ENCODE measurements around the gene EHD1. TPM values are rescaled to one million over a fixed set of nuclear protein-coding genes. Genes with fewer than 3 reads are reported as not detected.

The EHD1 gene
- total RNA-seq, 2 donors from 2014 or later: 136 to 159 TPM

- peaks cover 84% of the 10 kb centered on the region for H3K4me1 Mint-ChIP-seq (ENCODE audit: low read depth)
Measured at GRCh38 chr11:64883575-64883974, 5.2 kb upstream of the EHD1 start.

GRCh38 chr11:64882243-64882642 lies 3.8 kb upstream of the EHD1 start:
- no peaks in the 10 kb centered on the region for H3K27me3 Mint-ChIP-seq (ENCODE audit: low read depth)
- no peaks in the 10 kb centered on the region for H3K9me3 Mint-ChIP-seq
- no peak for ATAC-seq (replicated peaks in 1 of 2)
- no peak for DNase-seq
- peaks cover 72% of the 10 kb centered on the region for H3K4me1 Mint-ChIP-seq (ENCODE audit: low read depth)
- peaks cover 4 to 5% of the 10 kb centered on the region in 2 donors for H3K36me3 Mint-ChIP-seq (ENCODE audit: insufficient read depth in 2 of 2)
- H3K4me3 Mint-ChIP-seq: no peak overlapping the region
- no peak overlapping the region for H3K27ac Mint-ChIP-seq

More at GRCh38 chr11:64883575-64883974, 5.2 kb upstream of the EHD1 start:
- no peaks in the 10 kb centered on the region for H3K36me3 Mint-ChIP-seq (ENCODE audit: insufficient read depth in 2 of 2)
- ATAC-seq (replicated peaks in 1 of 2): no peak
- no peaks in the 10 kb centered on the region for H3K9me3 Mint-ChIP-seq
- no peaks in the 10 kb centered on the region for H3K27me3 Mint-ChIP-seq (ENCODE audit: low read depth)
- no peak for DNase-seq
- H3K4me3 Mint-ChIP-seq: no peak overlapping the region
- no peak overlapping the region for H3K27ac Mint-ChIP-seq

GRCh38 chr11:64881476-64881875 lies 3.1 kb upstream of the EHD1 start:
- Mint-ChIP-seq H3K36me3 (ENCODE audit: insufficient read depth in 2 of 2) (peaks cover 9 to 11% of the 10 kb centered on the region in 2 donors), H3K9me3 (no peaks in the 10 kb centered on the region), H3K4me3 (peak overlapping the region in 1 of 2 donors; percentile 94), H3K4me1 (ENCODE audit: low read depth) (peaks cover 70% of the 10 kb centered on the region), H3K27me3 (ENCODE audit: low read depth) (no peaks in the 10 kb centered on the region), H3K27ac (no peak overlapping the region)
- no peak for DNase-seq
- ATAC-seq (replicated peaks in 1 of 2): no peak

GRCh38 chr11:64880240-64881001 lies 2.0 kb upstream of the EHD1 start:
- Mint-ChIP-seq H3K4me3 (peak overlapping the region; percentile 94 to 95), H3K27me3 (ENCODE audit: low read depth) (no peaks in the 10 kb centered on the region), H3K9me3 (no peaks in the 10 kb centered on the region), H3K36me3 (ENCODE audit: insufficient read depth in 2 of 2) (peaks cover 17% of the 10 kb centered on the region in 2 donors), H3K27ac (peak overlapping the region; percentile 90), H3K4me1 (ENCODE audit: low read depth) (peaks cover 65% of the 10 kb centered on the region)
- ATAC-seq (replicated peaks in 1 of 2): no peak
- no peak for DNase-seq

GRCh38 chr11:64879244-64879900 lies 951 bp upstream of the EHD1 start:
- Mint-ChIP-seq H3K27me3 (ENCODE audit: low read depth) (no peaks in the 10 kb centered on the region), H3K4me3 (peak overlapping the region; percentile 94 to 95), H3K4me1 (ENCODE audit: low read depth) (peaks cover 66% of the 10 kb centered on the region), H3K36me3 (ENCODE audit: insufficient read depth in 2 of 2) (peaks cover 20 to 23% of the 10 kb centered on the region in 2 donors), H3K27ac (peak overlapping the region; percentile 90), H3K9me3 (no peaks in the 10 kb centered on the region)
- no peak for DNase-seq
- ATAC-seq (replicated peaks in 1 of 2): no peak

- no peak for DNase-seq
- Mint-ChIP-seq H3K9me3 (no peaks in the 10 kb centered on the region), H3K4me3 (peak overlapping the region; percentile 94 to 95), H3K36me3 (ENCODE audit: insufficient read depth in 2 of 2) (peaks cover 25 to 28% of the 10 kb centered on the region in 2 donors), H3K27ac (peak overlapping the region; percentile 92), H3K27me3 (ENCODE audit: low read depth) (no peaks in the 10 kb centered on the region), H3K4me1 (ENCODE audit: low read depth) (peaks cover 65% of the 10 kb centered on the region)
- no peak for ATAC-seq (replicated peaks in 1 of 2)
Measured at GRCh38 chr11:64878223-64878493, 263 bp downstream of the EHD1 start.

GRCh38 chr11:64877390-64878222 lies 815 bp downstream of the EHD1 start:
- ATAC-seq (replicated peaks in 1 of 2) (peak in 1 of 2 donors; percentile 2), DNase-seq (peak in 1 of 2 donors; percentile 54)
- H3K36me3 Mint-ChIP-seq (ENCODE audit: insufficient read depth in 2 of 2): peaks cover 27 to 32% of the 10 kb centered on the region in 2 donors
- H3K9me3 Mint-ChIP-seq: no peaks in the 10 kb centered on the region
- H3K27ac Mint-ChIP-seq: peak overlapping the region; percentile 94
- peaks cover 68% of the 10 kb centered on the region for H3K4me1 Mint-ChIP-seq (ENCODE audit: low read depth)
- H3K4me3 Mint-ChIP-seq: peak overlapping the region; percentile 94 to 95
- no peaks in the 10 kb centered on the region for H3K27me3 Mint-ChIP-seq (ENCODE audit: low read depth)

GRCh38 chr11:64876835-64877341 lies 1.5 kb downstream of the EHD1 start:
- Mint-ChIP-seq H3K9me3 (no peaks in the 10 kb centered on the region), H3K27ac (peak overlapping the region; percentile 94), H3K27me3 (ENCODE audit: low read depth) (no peaks in the 10 kb centered on the region), H3K4me3 (peak overlapping the region; percentile 94 to 95), H3K4me1 (ENCODE audit: low read depth) (peaks cover 68% of the 10 kb centered on the region), H3K36me3 (ENCODE audit: insufficient read depth in 2 of 2) (peaks cover 27 to 35% of the 10 kb centered on the region in 2 donors)
- ATAC-seq (replicated peaks in 1 of 2): no peak
- DNase-seq: no peak

GRCh38 chr11:64876229-64876750 lies 2.1 kb downstream of the EHD1 start:
- ATAC-seq (replicated peaks in 1 of 2) (peak; percentile 20 to 21), DNase-seq (peak; percentile 56 to 65)
- H3K36me3 Mint-ChIP-seq (ENCODE audit: insufficient read depth in 2 of 2): peaks cover 27 to 38% of the 10 kb centered on the region in 2 donors
- peaks cover 68% of the 10 kb centered on the region for H3K4me1 Mint-ChIP-seq (ENCODE audit: low read depth)
- peak overlapping the region; percentile 94 to 95 for H3K4me3 Mint-ChIP-seq
- H3K27ac Mint-ChIP-seq: peak overlapping the region; percentile 94
- H3K9me3 Mint-ChIP-seq: no peaks in the 10 kb centered on the region
- no peaks in the 10 kb centered on the region for H3K27me3 Mint-ChIP-seq (ENCODE audit: low read depth)

- peaks cover 68% of the 10 kb centered on the region for H3K4me1 Mint-ChIP-seq (ENCODE audit: low read depth)
- DNase-seq: no peak
- H3K4me3 Mint-ChIP-seq: peak overlapping the region; percentile 94 to 95
- H3K27ac Mint-ChIP-seq: peak overlapping the region; percentile 94
- H3K9me3 Mint-ChIP-seq: no peaks in the 10 kb centered on the region
- peaks cover 27 to 40% of the 10 kb centered on the region in 2 donors for H3K36me3 Mint-ChIP-seq (ENCODE audit: insufficient read depth in 2 of 2)
- H3K27me3 Mint-ChIP-seq (ENCODE audit: low read depth): no peaks in the 10 kb centered on the region
- no peak for ATAC-seq (replicated peaks in 1 of 2)
Measured at GRCh38 chr11:64875369-64876228, 2.8 kb downstream of the EHD1 start.

GRCh38 chr11:64874308-64875240 lies 3.8 kb downstream of the EHD1 start:
- no peak for ATAC-seq (replicated peaks in 1 of 2)
- DNase-seq: no peak
- H3K27me3 Mint-ChIP-seq (ENCODE audit: low read depth): no peaks in the 10 kb centered on the region
- H3K4me3 Mint-ChIP-seq: peak overlapping the region; percentile 94 to 95
- H3K9me3 Mint-ChIP-seq: no peaks in the 10 kb centered on the region
- H3K4me1 Mint-ChIP-seq (ENCODE audit: low read depth): peaks cover 68% of the 10 kb centered on the region
- peak overlapping the region; percentile 94 for H3K27ac Mint-ChIP-seq
- peaks cover 27 to 40% of the 10 kb centered on the region in 2 donors for H3K36me3 Mint-ChIP-seq (ENCODE audit: insufficient read depth in 2 of 2)

All from activated T-cell treated with anti-CD3 and anti-CD28 coated beads, Interleukin-2, amount 50 U/mL, for 72 hours (primary cell).